NT2/D1 (cell line): ENCODE data around the gene PPP1CC.

Experiments
- DNase-seq: peaks from one replicate; pipeline ENCODE4 v3.0.0-alpha.2; 2011; ENCODE audit warnings: low read depth, low spot score
- H3K27me3 ChIP-seq: 2 replicates; pipeline ENCODE4 v1.6.0; 2011; ENCODE audit warnings: mild to moderate bottlenecking; ENCODE audit not compliant: insufficient read length, insufficient read depth
- H3K36me3 ChIP-seq: 2 replicates; pipeline ENCODE4 v1.6.1; 2011; ENCODE audit warnings: mild to moderate bottlenecking, low read length, mixed read lengths; ENCODE audit not compliant: insufficient read depth, insufficient read length
- H3K4me1 ChIP-seq: 2 replicates; pipeline ENCODE4 v1.5.1; 2011; ENCODE audit not compliant: insufficient read depth, insufficient read length
- H3K4me3 ChIP-seq: 2 replicates; pipeline ENCODE4 v1.5.1; 2011; ENCODE audit warnings: low read depth; ENCODE audit not compliant: insufficient read length
- H3K9ac ChIP-seq: 2 replicates; pipeline ENCODE4 v1.6.0; 2011; ENCODE audit warnings: low read depth; ENCODE audit not compliant: insufficient read length
- H3K9me3 ChIP-seq: 2 replicates; pipeline ENCODE4 v1.5.1; 2011; ENCODE audit warnings: mild to moderate bottlenecking, low read length; ENCODE audit not compliant: insufficient read depth
- SUZ12 ChIP-seq: IDR thresholded peaks from 2 replicates; pipeline ENCODE4 v1.6.1; 2011; ENCODE audit not compliant: insufficient read length, insufficient read depth; ENCODE audit errors: extremely low read depth
- YY1 ChIP-seq: IDR thresholded peaks from 2 replicates; pipeline ENCODE4 v1.6.1; 2011; ENCODE audit not compliant: insufficient read length, insufficient read depth
- ZNF274 ChIP-seq: IDR thresholded peaks from 2 replicates; pipeline ENCODE4 v1.6.1; 2011; ENCODE audit warnings: mild to moderate bottlenecking, low read depth, low read length

Gene PPP1CC

DNA sequence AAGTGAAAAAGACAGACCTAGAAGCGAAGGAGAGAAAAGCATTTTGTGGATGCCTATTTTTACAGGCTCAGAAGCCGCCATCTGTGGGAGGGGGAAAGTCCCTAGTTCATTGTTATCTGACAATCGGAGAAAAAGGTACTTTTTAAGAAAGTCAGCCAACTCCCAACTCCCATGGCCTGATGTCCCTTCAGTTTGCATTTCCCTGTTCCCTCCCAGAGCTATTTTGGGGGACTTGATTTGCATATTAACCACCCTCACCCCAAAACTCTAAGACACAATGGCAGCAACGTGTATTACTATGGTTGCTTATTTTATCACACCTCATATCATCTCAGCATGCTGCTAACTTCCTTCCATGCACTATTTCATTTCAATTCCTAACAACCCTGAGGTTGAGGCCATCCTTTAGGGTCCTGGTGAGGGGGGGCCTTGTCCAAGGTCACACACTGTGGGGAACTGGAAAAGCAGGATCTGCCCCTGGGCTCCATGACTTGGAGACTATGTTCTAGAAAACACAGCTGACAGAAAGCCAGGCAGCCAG is 72.5 kb downstream of the PPP1CC start:
- H3K9ac ChIP-seq = no peak overlapping the region
- H3K4me1 ChIP-seq = no peaks in the 10 kb centered on the region

More for the DNA sequence above, 72.5 kb downstream of the PPP1CC start:
- TF ChIP-seq SUZ12 = no peak
- no peak for TF ChIP-seq YY1
- no peak for TF ChIP-seq ZNF274
- Histone ChIP-seq H3K4me3 (no peak overlapping the region), H3K27me3 (no peaks in the 10 kb centered on the region), H3K9me3 (0 out of 2 replicates have a peak, but pooled peaks cover under 1% of the 10 kb centered on the region), H3K36me3 (no peaks in the 10 kb centered on the region)
- no peak for DNase-seq
